Activated naive CD8-positive, alpha-beta T cell treated with anti-CD3 and anti-CD28 coated beads, Interleukin-2, amount 10 ng/mL, durations not matched to agents 7 days and 5 days (primary cell): Measurements from ENCODE around the gene SLC50A1. TPM values are rescaled to one million over a fixed set of nuclear protein-coding genes. Genes with fewer than 3 reads are reported as not detected.

ENCODE experiments used
- ATAC-seq: fragments of 150-1000 bp; cut with Tn5 transposase; one replicate; pipeline ENCODE4 v1.10.0; 2021; ENCODE audit warnings: low read depth, moderate library complexity
- POLR2A ChIA-PET: fragments of 350-600 bp; sonication (Branson Sonifier 250); formaldehyde crosslinking; loops from one replicate; lab custom pipeline; 2021; ENCODE audit warnings: antibody characterized with exemption; lab: Charles Lee
- DNase-seq: peaks from one replicate; pipeline ENCODE4 v3.0.0; 2021
- H3K27ac Mint-ChIP-seq: one replicate; pipeline ENCODE4 v1.8.0; 2022; ENCODE audit warnings: mild to moderate bottlenecking, mixed read lengths
- H3K27me3 Mint-ChIP-seq: one replicate; pipeline ENCODE4 v1.8.0; 2022; ENCODE audit warnings: mild to moderate bottlenecking, moderate library complexity, mixed read lengths
- H3K36me3 Mint-ChIP-seq: one replicate; pipeline ENCODE4 v1.8.0; 2021; ENCODE audit warnings: mild to moderate bottlenecking, mixed read lengths
- H3K4me1 Mint-ChIP-seq: one replicate; pipeline ENCODE4 v1.8.0; 2021; ENCODE audit warnings: mixed read lengths
- H3K4me3 Mint-ChIP-seq: one replicate; pipeline ENCODE4 v1.8.0; 2022; ENCODE audit warnings: mild to moderate bottlenecking, moderate library complexity, mixed read lengths
- H3K9me3 Mint-ChIP-seq: one replicate; pipeline ENCODE4 v1.8.0; 2021; ENCODE audit warnings: mixed read lengths
- total RNA-seq, 2 experiments: library from RNA; stranded (reverse); gene quantifications; one replicate each; pipeline ENCODE4 v1.2.3, GENCODE V29; 2021

Gene SLC50A1
- total RNA-seq, 2 experiments from 2014 or later: 40.7 to 45.0 TPM

DNA sequence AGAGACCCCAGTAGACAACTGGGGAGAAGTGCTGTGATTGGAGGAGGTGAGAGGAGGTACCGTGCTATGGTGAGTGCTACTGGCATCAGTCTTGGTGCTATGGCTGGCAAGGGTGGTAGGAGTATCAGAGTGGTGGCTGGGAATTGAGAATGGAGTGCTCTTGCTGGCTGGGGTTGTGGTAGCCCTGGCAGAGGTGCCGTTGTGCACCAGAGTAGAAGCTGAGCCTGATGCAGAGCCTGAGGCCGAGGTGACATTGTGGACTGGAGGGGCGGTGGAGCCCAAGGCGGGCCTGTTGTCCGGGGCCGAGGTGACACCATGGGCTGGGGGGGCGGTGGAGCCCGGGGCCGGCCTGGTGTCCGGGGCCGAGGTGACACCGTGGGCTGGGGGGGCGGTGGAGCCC is 52.6 kb downstream of the SLC50A1 start:
- peaks cover 6% of the 10 kb centered on the region for H3K36me3 Mint-ChIP-seq
- no peaks in the 10 kb centered on the region for H3K27me3 Mint-ChIP-seq
- no peak for ATAC-seq
- H3K9me3 Mint-ChIP-seq: no peaks in the 10 kb centered on the region
- peaks cover 16% of the 10 kb centered on the region for H3K4me1 Mint-ChIP-seq
- no peak for DNase-seq
- H3K4me3 Mint-ChIP-seq: peak overlapping the region; percentile 10
- peak overlapping the region; percentile 71 for H3K27ac Mint-ChIP-seq
- POLR2A ChIA-PET: no interaction called here

Other genes with a start within 250 kb of the SLC50A1 start
- 10 to 100 TPM; 25.6 to 26.4 TPM for gene PMVK, start 199.1 kb upstream of the SLC50A1 start, total RNA-seq
- 100 to 1,000 TPM; 149 to 155 TPM for gene PBXIP1, start 179.8 kb upstream of the SLC50A1 start, total RNA-seq
- gene PYGO2, start 174.1 kb upstream of the SLC50A1 start, total RNA-seq: 10 to 100 TPM; 55.3 TPM
- gene SHC1, start 165.1 kb upstream of the SLC50A1 start, total RNA-seq: 10 to 100 TPM; 67.4 to 72.3 TPM
- gene CKS1B, start 161.2 kb upstream of the SLC50A1 start, total RNA-seq: 100 to 1,000 TPM; 112 to 114 TPM
- 10 to 100 TPM; 46.2 to 48.9 TPM for gene FLAD1, start 152.5 kb upstream of the SLC50A1 start, total RNA-seq
- 1 to 10 TPM; 1.1 to 1.9 TPM for gene LENEP, start 142.3 kb upstream of the SLC50A1 start, total RNA-seq
- 10 to 100 TPM; 41.4 to 48.4 TPM for gene ZBTB7B, start 133.1 kb upstream of the SLC50A1 start, total RNA-seq
- 1 to 10 TPM in 1 of 2 experiments, under 1 TPM in 1; 0.91 to 1.4 TPM for gene DCST2, start 102.1 kb upstream of the SLC50A1 start, total RNA-seq
- not detected for gene DCST1, start 102.0 kb upstream of the SLC50A1 start, total RNA-seq
- 10 to 100 TPM; 37.0 to 37.3 TPM for gene ADAM15, start 84.5 kb upstream of the SLC50A1 start, total RNA-seq
- 1 to 10 TPM; 7.9 to 8.1 TPM for gene EFNA4, start 72.1 kb upstream of the SLC50A1 start, total RNA-seq
- gene EFNA3, start 57.0 kb upstream of the SLC50A1 start, total RNA-seq: 1 to 10 TPM; 3.6 to 4.2 TPM
- gene EFNA1, start 8.0 kb upstream of the SLC50A1 start, total RNA-seq: under 1 TPM; 0.25 to 0.48 TPM
- gene DPM3, start 4.7 kb downstream of the SLC50A1 start, total RNA-seq: 10 to 100 TPM; 60.0 to 71.1 TPM
- gene KRTCAP2, start 37.5 kb downstream of the SLC50A1 start, total RNA-seq: 100 to 1,000 TPM; 146 to 170 TPM
- 10 to 100 TPM; 12.4 to 13.4 TPM for gene TRIM46, start 38.0 kb downstream of the SLC50A1 start, total RNA-seq
- 10 to 100 TPM; 25.1 to 26.3 TPM for gene THBS3, start 72.0 kb downstream of the SLC50A1 start, total RNA-seq
- gene MTX1, start 72.8 kb downstream of the SLC50A1 start, total RNA-seq: 10 to 100 TPM; 31.5 to 31.7 TPM
- gene ENTREP3, start 119.6 kb downstream of the SLC50A1 start, total RNA-seq: 10 to 100 TPM; 26.0 to 29.4 TPM
- gene SCAMP3, start 126.5 kb downstream of the SLC50A1 start, total RNA-seq: 10 to 100 TPM; 81.7 to 84.2 TPM
- 100 to 1,000 TPM; 110 to 112 TPM for gene CLK2, start 137.7 kb downstream of the SLC50A1 start, total RNA-seq
- gene HCN3, start 141.6 kb downstream of the SLC50A1 start, total RNA-seq: 1 to 10 TPM; 5.0 to 6.7 TPM
- not detected for gene PKLR, start 165.6 kb downstream of the SLC50A1 start, total RNA-seq
- 100 to 1,000 TPM; 238 to 242 TPM for gene FDPS, start 173.0 kb downstream of the SLC50A1 start, total RNA-seq
- 10 to 100 TPM; 23.2 to 28.5 TPM for gene RUSC1, start 185.0 kb downstream of the SLC50A1 start, total RNA-seq